Erythroblast (primary cell): ENCODE data around the gene SLC10A7.

Experiments
- GATA1 ChIP-seq: IDR thresholded peaks from 2 replicates; pipeline ENCODE4 v1.6.1; 2011; ENCODE audit warnings: low read depth, mild to moderate bottlenecking, control low read depth, low read length, moderate library complexity
- POLR2A ChIP-seq: IDR thresholded peaks from 2 replicates; pipeline ENCODE4 v1.6.1; 2011; ENCODE audit warnings: mild to moderate bottlenecking, low read length

GRCh38 chr4:146274774-146275173 lies 247.0 kb downstream of the SLC10A7 start:
- TF ChIP-seq POLR2A (no peak), GATA1 (no peak)
